Vagina (tissue), 2 donors: ENCODE data around the gene MGAT3.

Experiments used
- POLR2AphosphoS5 ChIP-seq, 2 donors: sonication (generic); formaldehyde crosslinking; IDR thresholded peaks; one replicate each; pipeline ENCODE4 v1.9.0; 2017; ENCODE audit warnings: antibody characterized with exemption in 2 of 2, mild to moderate bottlenecking in 2 of 2, low read depth in 1 of 2; ENCODE audit not compliant: insufficient read depth in 1 of 2
- TF ChIP-seq, protein P1 (sequence below), 3 experiments: fragments of 450-650 bp in 2 of 3; fragments of 200-600 bp in 1 of 3; sonication (generic) in 1 of 3; IDR thresholded peaks; one replicate each; pipeline ENCODE4 v1.5.1; 2017 to 2019; ENCODE audit warnings: antibody characterized with exemption in 3 of 3, mild to moderate bottlenecking in 2 of 3, moderate library complexity in 2 of 3

DNA sequence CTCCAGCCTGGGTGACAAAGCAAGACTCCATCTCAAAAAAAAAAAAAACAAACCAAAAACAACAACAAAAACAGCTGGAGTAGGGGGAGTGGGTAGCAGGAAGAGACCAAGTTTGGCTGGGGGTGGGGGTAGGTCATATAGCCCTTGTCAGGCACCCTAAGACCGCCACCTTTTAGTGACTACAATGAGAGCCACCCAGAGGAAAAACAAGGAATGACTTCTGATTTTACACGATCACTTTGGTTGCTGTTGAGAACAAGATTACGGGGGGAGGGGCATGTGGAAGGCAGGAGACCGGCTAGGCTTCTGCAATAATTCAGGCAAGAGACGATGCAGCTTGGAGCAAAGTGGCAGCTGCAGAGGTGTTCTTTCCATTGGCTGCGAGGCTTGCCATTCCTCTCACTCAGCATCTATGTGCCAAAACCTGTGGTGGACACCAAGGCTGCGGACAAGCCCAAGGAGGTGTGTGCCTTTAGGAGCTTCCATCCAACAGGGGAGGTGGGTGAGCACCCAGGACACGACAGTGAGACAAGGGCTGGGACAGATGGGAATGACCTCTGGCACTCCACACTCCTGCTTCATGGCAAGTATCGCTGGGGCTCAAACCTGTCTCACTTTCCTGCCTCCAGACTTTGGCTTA is 74.0 kb downstream of the MGAT3 start:
- TF ChIP-seq, protein P1, sequence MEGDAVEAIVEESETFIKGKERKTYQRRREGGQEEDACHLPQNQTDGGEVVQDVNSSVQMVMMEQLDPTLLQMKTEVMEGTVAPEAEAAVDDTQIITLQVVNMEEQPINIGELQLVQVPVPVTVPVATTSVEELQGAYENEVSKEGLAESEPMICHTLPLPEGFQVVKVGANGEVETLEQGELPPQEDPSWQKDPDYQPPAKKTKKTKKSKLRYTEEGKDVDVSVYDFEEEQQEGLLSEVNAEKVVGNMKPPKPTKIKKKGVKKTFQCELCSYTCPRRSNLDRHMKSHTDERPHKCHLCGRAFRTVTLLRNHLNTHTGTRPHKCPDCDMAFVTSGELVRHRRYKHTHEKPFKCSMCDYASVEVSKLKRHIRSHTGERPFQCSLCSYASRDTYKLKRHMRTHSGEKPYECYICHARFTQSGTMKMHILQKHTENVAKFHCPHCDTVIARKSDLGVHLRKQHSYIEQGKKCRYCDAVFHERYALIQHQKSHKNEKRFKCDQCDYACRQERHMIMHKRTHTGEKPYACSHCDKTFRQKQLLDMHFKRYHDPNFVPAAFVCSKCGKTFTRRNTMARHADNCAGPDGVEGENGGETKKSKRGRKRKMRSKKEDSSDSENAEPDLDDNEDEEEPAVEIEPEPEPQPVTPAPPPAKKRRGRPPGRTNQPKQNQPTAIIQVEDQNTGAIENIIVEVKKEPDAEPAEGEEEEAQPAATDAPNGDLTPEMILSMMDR (IDR thresholded peaks at IDR 0.05), result no peak
- TF ChIP-seq POLR2AphosphoS5 (IDR thresholded peaks at IDR 0.05; ENCODE audit: insufficient read depth in 1 of 2, low read depth in 1 of 2), result no peak
